Measurements from ENCODE around the gene ARHGAP22. TPM values are rescaled to one million over a fixed set of nuclear protein-coding genes. Genes with fewer than 3 reads are reported as not detected.
A peak's percentile ranks its signal among the peaks of the same experiment; 100 is the strongest.

The ARHGAP22 gene
- total and polyA plus RNA-seq, 4 donors, result 0.23 to 2.3 (median 0.54) TPM

DNA sequence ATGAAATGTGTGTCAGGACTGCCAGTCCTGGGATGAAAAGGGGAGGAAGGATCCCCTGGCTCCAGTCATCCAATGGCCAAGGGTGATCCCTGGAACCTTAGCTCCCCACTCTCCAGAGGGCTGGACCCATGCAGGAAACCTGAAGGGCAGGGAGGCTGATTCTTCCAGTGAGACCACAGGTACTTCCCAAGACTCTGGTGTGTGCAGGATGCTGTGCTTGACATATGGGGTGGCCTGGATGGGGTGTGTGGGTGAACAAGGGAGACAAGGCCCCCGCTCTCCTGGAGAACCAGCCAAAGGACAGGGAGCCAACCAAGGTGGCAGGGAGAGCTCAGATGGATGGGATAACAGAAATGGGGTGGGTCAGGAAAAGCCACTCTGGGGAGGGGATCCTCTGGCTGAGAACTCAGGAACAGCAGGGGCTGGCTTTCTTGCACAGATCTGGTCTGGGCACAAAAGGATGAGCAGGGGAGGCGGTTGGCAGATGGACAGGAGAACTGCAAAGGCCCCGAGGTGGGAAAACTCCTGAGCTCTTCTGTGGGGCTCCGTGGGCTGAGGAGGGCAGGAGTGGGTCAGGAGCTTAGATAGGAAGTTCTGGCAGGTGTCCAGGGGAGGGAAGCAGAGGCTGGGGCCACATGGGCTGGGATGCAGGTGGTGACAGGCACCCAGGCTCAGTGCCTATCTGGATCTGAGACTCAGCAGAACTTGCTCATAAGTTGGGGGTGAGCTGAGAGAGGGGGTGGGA lies 100.6 kb downstream of the ARHGAP22 start:
- Histone ChIP-seq H3K9ac (ENCODE audit: low read depth in 1 of 2, low read length in 2 of 2) (no peak overlapping the region), H3K4me1 (ENCODE audit: control insufficient read depth in 4 of 4, insufficient read depth in 4 of 4, low read length in 3 of 4) (peaks cover 0 to 2% (median 0%) of the 10 kb centered on the region in 4 donors), H3K27me3 (ENCODE audit: control insufficient read depth in 4 of 4, insufficient read depth in 4 of 4, low read length in 3 of 4) (peaks cover 0 to 3% (median 0%) of the 10 kb centered on the region in 4 donors), H3K4me3 (ENCODE audit: low read depth in 1 of 3, low read length in 3 of 3) (no peak overlapping the region), H3K9me3 (ENCODE audit: control insufficient read depth in 4 of 4, low read length in 3 of 4) (no peaks in the 10 kb centered on the region), H3K27ac (ENCODE audit: low read depth in 1 of 2, low read length in 2 of 2) (no peak overlapping the region), H3K36me3 (ENCODE audit: control insufficient read depth in 4 of 4, insufficient read depth in 3 of 4, low read depth in 1 of 4, low read length in 3 of 4) (no peaks in the 10 kb centered on the region)
- WGBS, result 78% methylated on average over 4 of the region's 4 CpGs
- peak; percentile 31 for DNase-seq (ENCODE audit: low spot score)
- no peak for TF ChIP-seq JUND (IDR thresholded peaks at IDR 0.05)

DNA sequence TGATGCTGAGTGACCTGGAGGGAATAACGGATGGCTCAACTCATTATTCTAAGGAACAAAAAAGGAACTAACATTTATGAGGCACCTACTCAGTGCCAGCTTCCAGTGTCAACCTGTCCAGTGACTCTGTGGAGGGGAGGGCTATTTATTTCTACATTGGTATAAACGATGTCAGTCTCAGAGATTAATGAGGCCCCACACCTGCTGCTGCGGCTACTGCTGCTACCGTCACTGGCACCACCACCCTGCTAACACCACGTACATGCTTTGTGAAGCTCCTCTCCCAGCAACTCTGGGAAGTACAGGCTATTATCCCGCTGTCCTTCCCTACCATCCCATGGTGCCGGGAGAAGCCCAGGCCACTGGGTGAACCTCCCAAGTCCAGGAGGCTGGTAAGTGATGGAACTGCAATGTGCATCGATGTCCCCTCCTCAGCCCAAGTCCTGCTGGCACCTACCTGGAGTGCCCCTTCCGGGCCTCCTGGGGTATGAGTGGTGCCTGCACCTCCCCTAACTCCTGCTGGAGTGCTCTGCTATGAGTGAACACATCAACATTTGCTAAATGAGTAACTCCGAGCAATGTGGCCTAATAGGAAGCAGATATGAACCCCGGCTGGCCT lies 101.5 kb downstream of the ARHGAP22 start:
- Histone ChIP-seq H3K9me3 (ENCODE audit: control insufficient read depth in 4 of 4, low read length in 3 of 4) (no peaks in the 10 kb centered on the region), H3K27me3 (ENCODE audit: control insufficient read depth in 4 of 4, insufficient read depth in 4 of 4, low read length in 3 of 4) (peaks cover 0 to 3% (median 0%) of the 10 kb centered on the region in 4 donors), H3K4me1 (ENCODE audit: control insufficient read depth in 4 of 4, insufficient read depth in 4 of 4, low read length in 3 of 4) (peaks cover 0 to 2% (median 0%) of the 10 kb centered on the region in 4 donors), H3K4me3 (ENCODE audit: low read depth in 1 of 3, low read length in 3 of 3) (no peak overlapping the region), H3K27ac (ENCODE audit: low read depth in 1 of 2, low read length in 2 of 2) (no peak overlapping the region), H3K9ac (ENCODE audit: low read depth in 1 of 2, low read length in 2 of 2) (no peak overlapping the region), H3K36me3 (ENCODE audit: control insufficient read depth in 4 of 4, insufficient read depth in 3 of 4, low read depth in 1 of 4, low read length in 3 of 4) (no peaks in the 10 kb centered on the region)
- WGBS, result 93% methylated on average over 11 of the region's 11 CpGs
- TF ChIP-seq CTCF (IDR thresholded peaks at IDR 0.05; ENCODE audit: low read depth, low read length, missing input control) (no peak), YY1 (IDR thresholded peaks at IDR 0.05) (no peak), HNF4A (conservative IDR thresholded peaks at IDR 0.05) (no peak), JUND (IDR thresholded peaks at IDR 0.05) (no peak), RXRA (IDR thresholded peaks at IDR 0.05) (no peak), TAF1 (conservative IDR thresholded peaks at IDR 0.05) (no peak), FOXA2 (IDR thresholded peaks at IDR 0.05) (no peak), SP1 (IDR thresholded peaks at IDR 0.05) (no peak), FOXA1 (IDR thresholded peaks at IDR 0.05) (no peak), RAD21 (IDR thresholded peaks at IDR 0.05) (no peak), EGR1 (IDR thresholded peaks at IDR 0.05; ENCODE audit: low read depth in 2 of 2) (no peak), HNF4G (IDR thresholded peaks at IDR 0.05) (no peak)
- TF ChIP-seq, protein P1, sequence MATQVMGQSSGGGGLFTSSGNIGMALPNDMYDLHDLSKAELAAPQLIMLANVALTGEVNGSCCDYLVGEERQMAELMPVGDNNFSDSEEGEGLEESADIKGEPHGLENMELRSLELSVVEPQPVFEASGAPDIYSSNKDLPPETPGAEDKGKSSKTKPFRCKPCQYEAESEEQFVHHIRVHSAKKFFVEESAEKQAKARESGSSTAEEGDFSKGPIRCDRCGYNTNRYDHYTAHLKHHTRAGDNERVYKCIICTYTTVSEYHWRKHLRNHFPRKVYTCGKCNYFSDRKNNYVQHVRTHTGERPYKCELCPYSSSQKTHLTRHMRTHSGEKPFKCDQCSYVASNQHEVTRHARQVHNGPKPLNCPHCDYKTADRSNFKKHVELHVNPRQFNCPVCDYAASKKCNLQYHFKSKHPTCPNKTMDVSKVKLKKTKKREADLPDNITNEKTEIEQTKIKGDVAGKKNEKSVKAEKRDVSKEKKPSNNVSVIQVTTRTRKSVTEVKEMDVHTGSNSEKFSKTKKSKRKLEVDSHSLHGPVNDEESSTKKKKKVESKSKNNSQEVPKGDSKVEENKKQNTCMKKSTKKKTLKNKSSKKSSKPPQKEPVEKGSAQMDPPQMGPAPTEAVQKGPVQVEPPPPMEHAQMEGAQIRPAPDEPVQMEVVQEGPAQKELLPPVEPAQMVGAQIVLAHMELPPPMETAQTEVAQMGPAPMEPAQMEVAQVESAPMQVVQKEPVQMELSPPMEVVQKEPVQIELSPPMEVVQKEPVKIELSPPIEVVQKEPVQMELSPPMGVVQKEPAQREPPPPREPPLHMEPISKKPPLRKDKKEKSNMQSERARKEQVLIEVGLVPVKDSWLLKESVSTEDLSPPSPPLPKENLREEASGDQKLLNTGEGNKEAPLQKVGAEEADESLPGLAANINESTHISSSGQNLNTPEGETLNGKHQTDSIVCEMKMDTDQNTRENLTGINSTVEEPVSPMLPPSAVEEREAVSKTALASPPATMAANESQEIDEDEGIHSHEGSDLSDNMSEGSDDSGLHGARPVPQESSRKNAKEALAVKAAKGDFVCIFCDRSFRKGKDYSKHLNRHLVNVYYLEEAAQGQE (IDR thresholded peaks at IDR 0.05), result no peak
- TF ChIP-seq, protein P2, sequence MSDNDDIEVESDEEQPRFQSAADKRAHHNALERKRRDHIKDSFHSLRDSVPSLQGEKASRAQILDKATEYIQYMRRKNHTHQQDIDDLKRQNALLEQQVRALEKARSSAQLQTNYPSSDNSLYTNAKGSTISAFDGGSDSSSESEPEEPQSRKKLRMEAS (IDR thresholded peaks at IDR 0.05), result no peak
- TF ChIP-seq, protein P3, sequence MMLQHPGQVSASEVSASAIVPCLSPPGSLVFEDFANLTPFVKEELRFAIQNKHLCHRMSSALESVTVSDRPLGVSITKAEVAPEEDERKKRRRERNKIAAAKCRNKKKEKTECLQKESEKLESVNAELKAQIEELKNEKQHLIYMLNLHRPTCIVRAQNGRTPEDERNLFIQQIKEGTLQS (IDR thresholded peaks at IDR 0.05), result no peak
- DNase-seq (ENCODE audit: low spot score), result peak; percentile 20
